ENCODE results near the gene ZBTB34. TPM values are rescaled to one million over a fixed set of nuclear protein-coding genes. Genes with fewer than 3 reads are reported as not detected.
"Not testable (repeated sequence)": the region's sequence is repeated elsewhere in the genome, so short reads cannot be mapped to it uniquely, and the experiment has no call there.

ZBTB34 gene
- total RNA-seq, 1 donor from 2014 or later = 15.4 TPM

DNA sequence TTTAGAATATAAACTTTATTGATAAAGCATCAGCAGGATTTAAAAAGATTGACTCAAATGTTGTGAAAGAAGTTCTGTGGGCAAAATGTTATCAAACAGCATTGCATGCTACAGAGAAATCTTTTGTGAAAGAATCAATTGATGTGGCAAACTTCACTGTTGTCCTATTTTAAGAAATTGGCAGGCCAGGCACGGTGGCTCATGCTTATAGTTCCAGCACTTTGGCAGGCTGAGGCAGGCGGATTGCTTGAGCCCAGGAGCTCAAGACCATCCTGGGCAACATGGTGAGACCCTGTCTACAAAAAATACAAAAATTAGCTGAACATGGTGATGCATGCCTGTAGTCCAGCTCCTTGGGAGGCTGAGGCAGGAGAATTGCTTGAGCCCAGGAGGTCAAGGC is 38.2 kb upstream of the ZBTB34 start:
- Histone ChIP-seq H3K27me3 (ENCODE audit: low read depth) (no peaks in the 10 kb centered on the region), H3K4me3 (no peak overlapping the region), H3K36me3 (peaks cover 24% of the 10 kb centered on the region), H3K27ac (no peak overlapping the region), H3K9me3 (peaks cover 17% of the 10 kb centered on the region), H3K4me1 (no peaks in the 10 kb centered on the region)
- DNase-seq (no peak), ATAC-seq (no peak)
- no peak for TF ChIP-seq CTCF (IDR thresholded peaks at IDR 0.05)
- intact Hi-C loops (cut with DNase I) = no loop called here

DNA sequence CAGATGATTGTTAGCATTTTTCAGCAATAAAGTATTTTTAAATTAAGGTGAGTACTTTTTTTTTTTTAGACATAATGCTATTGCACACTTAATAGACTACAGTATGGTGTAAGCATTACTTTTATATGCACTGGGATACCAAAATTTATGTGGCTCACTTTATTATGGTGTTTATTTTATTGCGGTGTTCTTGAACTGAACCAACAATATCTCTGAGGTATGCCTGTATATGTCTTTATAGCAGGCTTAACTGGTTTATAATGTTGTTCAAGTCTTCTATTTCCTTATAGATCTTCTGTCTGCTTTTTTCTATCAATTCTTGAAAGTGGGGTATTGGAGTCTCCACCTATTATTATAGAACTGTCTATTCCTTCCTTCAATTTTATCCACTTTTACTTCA is 37.6 kb upstream of the ZBTB34 start:
- intact Hi-C loops (cut with DNase I) = no loop called here
- DNase-seq (no peak), ATAC-seq (no peak)
- Histone ChIP-seq H3K36me3 (peaks cover 24% of the 10 kb centered on the region), H3K4me1 (no peaks in the 10 kb centered on the region), H3K9me3 (peaks cover 16% of the 10 kb centered on the region), H3K4me3 (no peak overlapping the region), H3K27ac (no peak overlapping the region), H3K27me3 (ENCODE audit: low read depth) (no peaks in the 10 kb centered on the region)
- TF ChIP-seq CTCF (IDR thresholded peaks at IDR 0.05) = no peak

GRCh38 chr9:126824052-126824451 is 36.4 kb upstream of the ZBTB34 start:
- ATAC-seq; DNase-seq; intact Hi-C loops (cut with DNase I); H3K27me3 ChIP-seq (ENCODE audit: low read depth); H3K27ac ChIP-seq; H3K4me3 ChIP-seq; H3K4me1 ChIP-seq; H3K9me3 ChIP-seq: not testable (repeated sequence)
- peaks cover 24% of the 10 kb centered on the region for H3K36me3 ChIP-seq

- no peaks in the 10 kb centered on the region for H3K27me3 ChIP-seq (ENCODE audit: low read depth)
- DNase-seq (no peak), ATAC-seq (no peak)
- TF ChIP-seq CTCF (IDR thresholded peaks at IDR 0.05) = no peak
- no peaks in the 10 kb centered on the region for H3K4me1 ChIP-seq
- H3K27ac ChIP-seq = no peak overlapping the region
- H3K4me3 ChIP-seq = no peak overlapping the region
- intact Hi-C loops (cut with DNase I) = no loop called here
- H3K9me3 ChIP-seq = no peaks in the 10 kb centered on the region
- H3K36me3 ChIP-seq = peaks cover 39% of the 10 kb centered on the region
Measured at GRCh38 chr9:126827227-126827626, 33.2 kb upstream of the ZBTB34 start.

- Histone ChIP-seq H3K27me3 (ENCODE audit: low read depth) (no peaks in the 10 kb centered on the region), H3K27ac (no peak overlapping the region), H3K9me3 (no peaks in the 10 kb centered on the region), H3K4me3 (no peak overlapping the region), H3K36me3 (peaks cover 48% of the 10 kb centered on the region), H3K4me1 (no peaks in the 10 kb centered on the region)
- DNase-seq (no peak), ATAC-seq (no peak)
- no peak for TF ChIP-seq CTCF (IDR thresholded peaks at IDR 0.05)
- intact Hi-C loops (cut with DNase I) = no loop called here
Measured at GRCh38 chr9:126829035-126829434, 31.4 kb upstream of the ZBTB34 start.

GRCh38 chr9:126830827-126831226 is 29.6 kb upstream of the ZBTB34 start:
- Histone ChIP-seq H3K9me3 (no peaks in the 10 kb centered on the region), H3K4me1 (peaks cover 6% of the 10 kb centered on the region), H3K27ac (no peak overlapping the region), H3K27me3 (ENCODE audit: low read depth) (no peaks in the 10 kb centered on the region), H3K36me3 (peaks cover 54% of the 10 kb centered on the region), H3K4me3 (no peak overlapping the region)
- no peak for ATAC-seq
- intact Hi-C loops (cut with DNase I) = no loop called here
- no peak for DNase-seq
- no peak for TF ChIP-seq CTCF (IDR thresholded peaks at IDR 0.05)

Measured in lower lobe of right lung (tissue), 2 donors.